K562 (cell line): ENCODE results near the gene C1orf21. TPM values are rescaled to one million over a fixed set of nuclear protein-coding genes. Genes with fewer than 3 reads are reported as not detected.

ENCODE experiments used
- ATAC-seq: fragments of 200-7000 bp; cut with Tn5 transposase; 3 replicates; pipeline ENCODE4 v1.9.1; 2020; ENCODE audit warnings: moderate library complexity
- BruUV-seq: library from RNA; stranded (reverse); fragments of 400-500 nt; replicated peaks from 2 replicates; lab custom pipeline; 2021; lab: Mats Ljungman, UMichigan
- CTCF ChIA-PET: fragments of 300-600 bp; formaldehyde crosslinking; extraction: SDS; loops from one replicate; lab custom pipeline; 2021; ENCODE audit warnings: low intra/inter-chr PET ratio; lab: Yijun Ruan, JAX
- POLR2A ChIA-PET: fragments of 300-600, 350-650 bp; sonication (Branson Sonifier 250); formaldehyde crosslinking; extraction: SDS; loops from one replicate; lab custom pipeline; 2021; ENCODE audit warnings: antibody characterized with exemption, inconsistent platforms; lab: Yijun Ruan, JAX
- DNase-seq, 4 experiments: peaks; one replicate each; pipeline versions ENCODE4 v3.0.0 to v3.0.0-alpha.2; 2011 to 2018; ENCODE audit warnings: low spot score in 3 of 4, mixed read lengths in 3 of 4; ENCODE audit errors: extremely low read depth in 1 of 4
- FAIRE-seq: peaks from 2 replicates; lab custom pipeline; 2011; peaks lifted over from hg19 to GRCh38; lab: Jason Lieb, UNC
- H2AFZ ChIP-seq: 2 replicates; pipeline ENCODE4 v1.6.0; 2011; ENCODE audit warnings: low read depth, low read length, control low read depth, inconsistent platforms
- H3K27ac ChIP-seq: fragments of 200-600 bp; 3 replicates; pipeline ENCODE4 v1.8.0; 2011; ENCODE audit warnings: low read depth, mild to moderate bottlenecking, control low read depth, inconsistent platforms, low read length, moderate library complexity, mixed read lengths; ENCODE audit errors: extremely low read depth
- H3K27me3 ChIP-seq, 2 experiments: fragments of 300-600 bp in 1 of 2; 2 replicates in 1 of 2; 3 replicates in 1 of 2; pipeline versions ENCODE4 v1.6.0 to v1.8.0; 2011; ENCODE audit warnings: inconsistent platforms in 2 of 2, low read length in 2 of 2, mild to moderate bottlenecking in 1 of 2, mixed read lengths in 1 of 2, moderate library complexity in 1 of 2; ENCODE audit not compliant: control insufficient read depth in 2 of 2, insufficient read depth in 2 of 2
- H3K36me3 ChIP-seq: fragments of 300-600 bp; 3 replicates; pipeline ENCODE4 v1.8.0; 2011; ENCODE audit warnings: mild to moderate bottlenecking, low read length, inconsistent platforms; ENCODE audit not compliant: control insufficient read depth, insufficient read depth
- H3K4me1 ChIP-seq, 2 experiments: fragments of 200-600 bp in 1 of 2; replicated peaks in 1 of 2; 2 replicates in 1 of 2; 3 replicates in 1 of 2; pipeline versions ENCODE4 v1.5.1 to v1.8.0; 2011; ENCODE audit warnings: inconsistent platforms in 2 of 2, low read length in 2 of 2, mild to moderate bottlenecking in 1 of 2, mixed read lengths in 1 of 2, moderate library complexity in 1 of 2; ENCODE audit not compliant: control insufficient read depth in 2 of 2, insufficient read depth in 2 of 2
- H3K4me2 ChIP-seq: 2 replicates; pipeline ENCODE4 v1.6.1; 2011; ENCODE audit warnings: low read length, control low read depth, inconsistent platforms, mixed read lengths; ENCODE audit not compliant: insufficient read depth
- H3K4me3 ChIP-seq: fragments of 200-600 bp; sonication (generic), shearing (Covaris generic); 2 replicates; pipeline ENCODE4 v1.5.1; 2016; ENCODE audit warnings: control low read depth, inconsistent platforms
- H3K79me2 ChIP-seq: fragments of 200-600 bp; 3 replicates; pipeline ENCODE4 v1.8.0; 2011; ENCODE audit warnings: low read length, inconsistent platforms; ENCODE audit not compliant: control insufficient read depth, insufficient read depth
- H3K9ac ChIP-seq, 2 experiments: 2 replicates each; pipeline versions ENCODE4 v1.6.0 to v1.6.1; 2011; ENCODE audit warnings: low read depth in 2 of 2, low read length in 2 of 2, control low read depth in 1 of 2, inconsistent platforms in 1 of 2, mild to moderate bottlenecking in 1 of 2, mixed read lengths in 1 of 2; ENCODE audit not compliant: insufficient read depth in 1 of 2
- H3K9me1 ChIP-seq: one replicate; pipeline ENCODE4 v1.6.0; 2011; ENCODE audit warnings: inconsistent platforms, mild to moderate bottlenecking, low read length, moderate library complexity; ENCODE audit not compliant: control insufficient read depth, insufficient read depth
- H3K9me3 ChIP-seq: replicated peaks from 2 replicates; pipeline ENCODE4 v1.5.1; 2011; ENCODE audit warnings: low read depth, low read length, inconsistent platforms; ENCODE audit not compliant: control insufficient read depth, insufficient read depth
- H4K20me1 ChIP-seq: replicated peaks from 2 replicates; pipeline ENCODE4 v1.6.1; 2011; ENCODE audit warnings: low read length, inconsistent platforms, mixed read lengths; ENCODE audit not compliant: control insufficient read depth, insufficient read depth
- ASH1L ChIP-seq: fragments of 450-650 bp; IDR thresholded peaks from 2 replicates; pipeline ENCODE4 v1.6.1; 2018; ENCODE audit warnings: borderline replicate concordance, mild to moderate bottlenecking, low read depth; ENCODE audit not compliant: partially characterized antibody
- ATF2 ChIP-seq: sonication (generic); formaldehyde crosslinking; IDR thresholded peaks from 2 replicates; pipeline ENCODE4 v1.8.1; 2022; ENCODE audit warnings: missing genetic modification reagents
- BRD4 ChIP-seq: fragments of 200-600 bp; sonication (generic); IDR thresholded peaks from 2 replicates; pipeline ENCODE4 v1.6.1; 2017; ENCODE audit warnings: inconsistent platforms
- NEUROD1 ChIP-seq: fragments of 150-350 bp; IDR thresholded peaks from 2 replicates; pipeline ENCODE4 v1.6.1; 2014; ENCODE audit warnings: borderline replicate concordance, low read length, low read depth; ENCODE audit not compliant: partially characterized antibody
- PATZ1 ChIP-seq: fragments of 250-450 bp; sonication (Bioruptor Pico); IDR thresholded peaks from 2 replicates; pipeline ENCODE4 v1.5.0; 2020; ENCODE audit warnings: mild to moderate bottlenecking, borderline replicate concordance
- PRDM10 ChIP-seq: fragments of 450-650 bp; IDR thresholded peaks from 2 replicates; pipeline ENCODE4 v1.6.1; 2018; ENCODE audit not compliant: partially characterized antibody
- RBM34 ChIP-seq: fragments of 200-400 bp; formaldehyde crosslinking; IDR thresholded peaks from 2 replicates; pipeline ENCODE4 v1.6.1; 2018; ENCODE audit warnings: low read length, borderline replicate concordance; ENCODE audit not compliant: insufficient read depth
- SRSF9 ChIP-seq: fragments of 200-400 bp; formaldehyde crosslinking; IDR thresholded peaks from 2 replicates; pipeline ENCODE4 v1.6.1; 2017; ENCODE audit warnings: low read depth, low read length, borderline replicate concordance
- TEAD1 ChIP-seq, 2 experiments: fragments of 450-650 bp in 1 of 2; sonication (generic) in 1 of 2; formaldehyde crosslinking; IDR thresholded peaks; 2 replicates each; pipeline versions ENCODE4 v1.4.0 to v1.8.0; 2020 to 2022; ENCODE audit warnings: mild to moderate bottlenecking in 2 of 2, missing genetic modification reagents in 1 of 2
- ZNF121 ChIP-seq: sonication (generic); formaldehyde crosslinking; conservative IDR thresholded peaks from 2 replicates; pipeline ENCODE4 v1.8.0; 2022; ENCODE audit warnings: missing genetic modification reagents
- ZNF124 ChIP-seq: sonication (generic); formaldehyde crosslinking; IDR thresholded peaks from 2 replicates; pipeline ENCODE4 v1.8.1; 2022; ENCODE audit warnings: missing genetic modification reagents
- WGBS: fragments of 100-300 bp; shearing (Covaris generic); methylation state at CpG from one replicate; pipeline ENCODE4 v1.1.6; 2016; ENCODE audit warnings: low coverage, mixed read lengths; ENCODE audit not compliant: insufficient coverage; ENCODE audit errors: missing lambda C conversion rate; 5-methylcytosine and 5-hydroxymethylcytosine counted together
- in situ Hi-C: fragments of 300-500 bp; cut with MboI; formaldehyde crosslinking; loops from 4 replicates; pipeline ENCODE4 v1.15.0; 2018; ENCODE audit warnings: inconsistent platforms, mixed read lengths
- intact Hi-C: fragments of 100-400 bp; cut with micrococcal nuclease; formaldehyde crosslinking; loops from 2 replicates; pipeline ENCODE4 v1.14.2; 2022
- polyA plus RNA-seq, 8 experiments: library from polyadenylated mRNA; depleted of rRNA in 4 of 8; stranded (reverse) in 5 of 8; unstranded in 3 of 8; fragments of >200 nt; fragmentation: Nextera tagmentation in 2 of 8; fragmentation: Illumina TruSeq in 1 of 8; extraction: Ambion mirVana in 2 of 8; extraction: Trizol in 1 of 8; gene quantifications; 2 replicates each; pipeline versions ENCODE4 v1.2.1 to v1.2.3, GENCODE V29; 2011 to 2014; ENCODE audit warnings: inconsistent platforms in 1 of 8, missing spikeins in 1 of 8
- total RNA-seq, 7 experiments: library from RNA; depleted of rRNA in 6 of 7; stranded (reverse); fragments of >200 nt in 6 of 7; fragmentation: Illumina TruSeq in 2 of 7; extraction: Trizol in 2 of 7; gene quantifications; 2 replicates each; pipeline versions ENCODE4 v1.2.1 to v1.2.3, GENCODE V29; 2011 to 2021; ENCODE audit warnings: low replicate concordance in 1 of 7

Gene C1orf21
- total and polyA plus RNA-seq, 9 of the 15 experiments (the other 6 are each of a cell fraction or from before 2014, with no cell fraction given) = under 0.01 to 0.31 (median 0.07) TPM

- intact Hi-C loops = no loop called here
- CTCF ChIA-PET = no interaction called here
- no peak for FAIRE-seq
- TF ChIP-seq BRD4 = no peak
- no peak for TF ChIP-seq RBM34
- TF ChIP-seq TEAD1 (CRISPR knock-in tag; IDR thresholded peaks at IDR 0.05) = no peak
- no peak for TF ChIP-seq PRDM10
- no peak for TF ChIP-seq ASH1L
- no peak for TF ChIP-seq ATF2 (CRISPR knock-in tag)
- TF ChIP-seq PATZ1 (CRISPR knock-in tag) = no peak
- no peak for TF ChIP-seq ZNF121
- no peak for TF ChIP-seq NEUROD1
- TF ChIP-seq ZNF124 (CRISPR knock-in tag) = no peak
- TF ChIP-seq SRSF9 = no peak
Observed at GRCh38 chr1:184605941-184606340, 219.1 kb downstream of the C1orf21 start.

More at GRCh38 chr1:184605941-184606340, 219.1 kb downstream of the C1orf21 start:
- no peak overlapping the region for H3K4me3 ChIP-seq
- POLR2A ChIA-PET = no interaction called here
- no peak for ATAC-seq
- BruUV-seq = no TSS peak
- DNase-seq = no peak
- H3K4me2 ChIP-seq = no peak overlapping the region
- H3K9ac ChIP-seq = no peak overlapping the region
- H3K27ac ChIP-seq = no peak overlapping the region
- H3K27me3 ChIP-seq = no peaks in the 10 kb centered on the region
- H3K79me2 ChIP-seq = no peaks in the 10 kb centered on the region
- H3K36me3 ChIP-seq = no peaks in the 10 kb centered on the region
- no peaks in the 10 kb centered on the region for H3K9me1 ChIP-seq
- 0% methylated on average over 4 of the region's 4 CpGs for WGBS
- no peaks in the 10 kb centered on the region for H4K20me1 ChIP-seq
- no peaks in the 10 kb centered on the region for H3K9me3 ChIP-seq
- in situ Hi-C loops = no loop called here
- H3K4me1 ChIP-seq = no peaks in the 10 kb centered on the region; a peak in 1 of 5 replicates
- H2AFZ ChIP-seq = no peak overlapping the region
